Nucleus accumbens (tissue), 56 donors: ENCODE measurements around the gene TRABD2B.

Experiments
- DNase-seq, 56 donors: peaks; one replicate each; lab custom pipeline; 2025; lab: John Stamatoyannopoulos, UW

The TRABD2B gene

DNA sequence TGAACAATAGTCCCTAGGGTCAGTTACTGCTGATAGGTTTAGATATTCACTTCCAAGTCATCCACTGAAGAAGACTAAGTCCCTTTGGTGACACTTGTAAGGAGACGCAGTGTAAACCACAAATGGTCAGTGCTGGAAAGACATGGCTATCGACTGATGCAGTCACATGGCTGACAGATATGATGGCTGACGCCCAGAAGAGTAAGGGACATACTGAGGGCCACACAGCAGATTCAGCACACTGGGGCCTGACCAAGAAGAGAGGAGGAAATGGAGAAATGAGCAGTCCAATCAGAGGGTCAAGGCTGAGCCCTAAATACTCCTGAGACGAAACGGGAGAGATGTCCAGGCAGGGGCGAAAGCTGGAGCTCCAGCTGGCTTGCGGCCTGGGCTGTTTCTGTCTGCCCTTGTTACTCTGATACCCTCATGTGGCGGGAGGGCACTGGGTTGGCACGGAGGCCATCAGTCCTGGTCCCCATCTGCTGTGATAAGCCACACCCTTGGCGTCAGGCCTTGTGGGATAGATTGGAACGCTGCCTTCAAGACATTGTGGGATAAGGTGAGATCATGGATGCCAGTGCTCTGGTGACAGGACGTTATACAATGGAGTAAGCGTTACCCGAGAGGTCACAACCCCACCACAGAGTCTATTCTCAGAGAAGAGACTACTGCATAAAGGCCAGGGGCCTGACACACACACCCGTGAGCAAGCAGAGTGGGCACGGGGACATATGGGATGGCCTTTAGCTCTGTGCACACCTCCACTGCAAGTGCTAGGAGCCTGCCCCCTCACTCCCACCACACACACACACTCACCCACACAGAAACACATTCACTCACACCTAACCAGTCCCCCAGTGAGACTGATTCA is 158.4 kb downstream of the TRABD2B start:
- no peak for DNase-seq

DNA sequence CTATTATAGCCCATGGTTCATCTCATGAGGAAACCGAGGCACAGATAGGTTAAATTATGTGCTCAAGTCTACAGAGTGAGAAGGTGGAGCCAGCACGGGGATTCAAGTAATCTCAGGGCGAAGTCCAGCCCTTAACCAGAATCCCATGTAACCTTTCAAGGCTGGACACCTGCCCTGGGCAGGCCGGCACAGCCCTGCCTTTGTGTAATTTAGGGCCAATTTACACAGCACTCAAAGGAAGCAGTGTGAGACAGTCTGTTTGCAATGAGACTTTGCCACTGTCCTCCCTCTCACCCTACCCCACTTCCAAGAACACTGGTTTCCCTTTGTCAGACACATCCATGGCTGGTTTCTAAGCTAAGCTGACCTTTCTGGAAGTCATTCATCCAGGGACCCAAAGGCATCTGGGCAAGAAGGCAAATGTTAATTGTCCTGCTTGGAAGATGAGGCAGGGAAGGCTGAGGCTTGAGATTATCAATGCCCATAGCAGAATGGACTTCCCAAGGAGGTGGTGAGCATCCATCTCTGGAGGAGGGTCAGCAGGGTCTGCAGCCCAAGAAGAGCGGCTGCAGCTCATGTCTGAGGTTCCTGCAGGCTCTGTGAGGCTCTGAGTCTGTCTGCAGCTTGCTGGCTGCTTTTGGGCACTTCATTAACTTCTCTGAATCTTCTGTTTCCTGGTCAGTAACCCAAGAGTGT is 159.2 kb downstream of the TRABD2B start:
- no peak for DNase-seq

DNA sequence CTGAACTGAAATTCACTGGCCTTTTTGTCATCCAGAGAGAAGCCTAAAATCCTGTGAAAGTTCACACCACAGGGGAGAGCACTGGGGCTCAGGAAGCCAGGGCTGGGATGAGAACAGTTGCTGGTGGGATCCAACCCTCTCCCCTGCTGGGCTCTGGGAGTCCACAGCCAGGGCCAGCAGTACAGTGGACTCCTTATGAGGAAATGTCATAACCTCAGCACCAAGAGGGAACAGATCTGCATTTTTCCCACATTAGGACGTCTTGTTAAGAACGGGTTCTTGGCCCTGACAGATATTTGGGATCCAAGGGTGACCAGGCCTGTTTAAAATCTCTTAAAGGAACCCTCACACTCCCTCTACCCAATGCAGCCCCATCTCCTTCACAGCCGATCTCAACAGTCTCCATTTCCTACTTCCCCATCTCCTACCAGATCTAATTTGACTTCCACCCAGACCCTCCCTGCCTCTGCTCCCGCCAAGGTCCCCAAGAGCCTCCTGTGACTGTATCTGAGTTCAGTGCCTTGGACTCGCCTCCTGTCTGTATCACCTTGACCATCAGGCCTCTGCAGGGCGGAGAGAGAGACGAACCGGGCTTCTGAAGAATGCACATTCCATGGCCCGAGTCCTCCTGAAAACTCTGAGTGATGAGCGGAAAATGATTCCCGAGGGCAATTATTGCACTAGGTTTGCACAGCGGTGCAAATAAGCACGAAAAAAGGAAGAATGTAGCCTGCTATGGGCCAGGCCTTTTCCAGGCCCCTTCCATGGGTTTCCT is 159.9 kb downstream of the TRABD2B start:
- DNase-seq, result no peak

DNA sequence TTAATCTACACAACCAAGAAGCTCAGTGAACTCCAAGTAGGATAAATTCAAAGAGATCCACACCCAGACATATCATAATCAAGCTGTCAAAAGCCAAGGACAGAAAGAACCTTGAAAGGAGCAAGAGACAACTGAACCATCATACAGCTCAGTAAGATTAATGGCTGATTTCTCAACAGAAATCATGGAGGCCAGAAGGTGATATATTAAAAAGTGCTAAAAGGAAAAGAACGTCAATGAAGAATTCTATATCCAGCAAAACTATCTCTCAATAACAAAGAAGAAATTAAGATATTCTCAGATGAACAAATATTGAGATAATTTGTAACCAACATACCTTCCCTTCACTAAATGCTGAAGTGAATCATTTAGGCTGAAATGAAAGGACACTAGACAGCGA is 161.8 kb downstream of the TRABD2B start:
- DNase-seq, result no peak

DNA sequence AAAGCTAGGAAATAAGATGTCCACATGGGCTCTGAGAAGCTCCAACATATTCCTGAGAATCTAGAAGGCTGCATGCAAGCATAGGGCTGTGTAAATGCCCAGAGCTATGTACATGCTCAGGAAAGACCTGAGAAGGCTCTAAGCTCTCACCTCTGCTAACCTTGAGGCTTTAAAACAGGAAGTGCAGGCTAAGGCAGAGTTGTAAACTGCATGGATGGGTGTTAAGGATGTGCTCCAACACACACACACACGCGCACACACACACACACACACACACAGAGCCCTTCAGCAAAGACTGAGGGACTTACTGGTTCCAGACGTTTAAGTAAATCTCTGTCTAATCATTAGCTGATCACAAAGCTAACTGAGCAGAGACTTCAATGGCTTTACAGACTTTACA is 162.9 kb downstream of the TRABD2B start:
- no peak for DNase-seq

DNA sequence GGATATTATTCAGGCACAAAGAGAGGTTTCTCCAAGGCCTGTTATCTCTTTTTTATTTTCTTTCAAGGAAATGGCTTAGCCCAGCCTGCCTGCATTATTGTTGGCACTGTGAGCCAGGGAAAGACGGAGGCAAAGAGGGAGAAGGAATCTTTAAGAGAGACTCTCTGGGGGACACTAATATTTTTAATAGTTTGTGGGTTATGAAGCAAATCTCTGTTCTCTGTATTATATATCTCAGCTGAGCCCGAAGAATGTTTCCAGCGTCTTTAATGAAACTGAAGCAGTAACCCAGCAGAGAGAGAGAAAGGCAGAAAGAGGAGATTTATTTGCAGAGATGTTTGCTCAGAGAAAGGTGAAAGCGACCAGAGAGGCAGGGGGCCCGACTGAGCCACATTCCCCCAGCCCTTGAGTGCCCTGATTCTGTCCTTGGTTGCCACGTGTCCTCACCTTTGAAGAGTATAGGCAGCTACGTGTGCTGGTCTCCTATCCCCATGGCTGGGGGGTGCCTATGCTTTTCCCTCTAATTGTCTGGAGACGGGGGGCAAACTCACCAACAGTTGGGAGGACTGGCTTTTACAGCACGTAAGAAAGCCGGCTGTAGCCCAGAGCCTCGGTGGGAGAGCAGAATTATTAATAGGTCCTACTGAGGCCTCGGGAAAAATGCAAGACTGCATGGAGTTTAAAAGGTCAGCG is 166.4 kb downstream of the TRABD2B start:
- DNase-seq, result no peak

DNA sequence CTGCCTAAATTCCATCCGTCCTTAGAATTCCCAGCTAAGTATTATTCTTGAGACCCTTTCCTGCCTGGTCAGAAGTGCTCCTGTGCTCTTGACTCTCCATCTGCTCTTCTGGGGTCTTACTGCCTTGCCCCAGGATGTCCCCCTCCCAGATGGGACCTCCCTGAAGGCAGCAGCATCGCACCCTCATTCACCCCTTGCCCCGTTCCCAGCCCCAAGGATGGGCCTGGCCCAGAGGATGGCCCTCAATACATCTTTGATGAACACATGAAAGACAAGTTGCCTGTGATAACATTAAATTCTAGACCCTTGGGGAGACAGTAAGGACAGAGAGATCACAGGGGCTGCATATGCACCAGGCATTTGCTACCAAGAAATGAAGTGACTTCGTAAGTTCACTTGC is 167.2 kb downstream of the TRABD2B start:
- no peak for DNase-seq

DNA sequence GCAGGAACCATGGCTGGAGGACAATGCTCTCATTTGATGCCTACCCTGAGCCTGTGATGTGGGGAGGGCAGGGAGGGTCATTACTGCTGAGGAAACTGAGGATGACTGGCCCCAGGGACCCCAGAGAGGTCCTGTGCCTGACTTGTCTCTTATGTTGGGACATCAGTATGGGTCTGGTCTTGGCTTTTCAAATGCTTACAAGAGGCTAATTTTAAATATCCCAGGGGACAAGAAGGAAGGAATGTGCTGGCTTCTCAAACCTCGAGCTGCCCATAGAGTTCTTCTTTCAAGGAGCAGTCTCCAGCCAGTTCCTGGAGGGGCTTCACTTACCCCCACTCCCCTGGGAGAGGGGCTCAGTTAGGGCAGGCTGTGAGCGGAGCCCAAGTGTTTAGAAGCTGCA is 168.2 kb downstream of the TRABD2B start:
- no peak for DNase-seq

DNA sequence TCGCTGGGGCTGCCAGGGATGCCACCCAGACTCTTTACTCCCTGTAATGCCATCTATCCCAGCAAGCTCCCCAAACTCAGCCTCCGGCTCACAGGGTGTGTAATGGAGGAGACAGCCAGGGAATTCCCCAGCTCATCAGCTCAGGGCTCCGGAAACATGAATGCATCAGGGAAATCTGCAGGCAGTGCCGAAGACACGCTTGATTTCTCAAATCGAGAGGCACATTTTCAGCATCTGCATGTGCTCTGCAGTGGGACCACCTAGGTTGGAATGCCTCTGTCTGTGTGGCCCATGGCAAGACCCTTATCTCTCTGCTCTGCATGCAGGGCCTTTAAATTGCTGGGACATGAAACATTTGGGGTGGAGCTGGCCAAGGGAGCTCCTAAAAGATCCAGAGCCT is 170.1 kb downstream of the TRABD2B start:
- DNase-seq, result no peak

DNA sequence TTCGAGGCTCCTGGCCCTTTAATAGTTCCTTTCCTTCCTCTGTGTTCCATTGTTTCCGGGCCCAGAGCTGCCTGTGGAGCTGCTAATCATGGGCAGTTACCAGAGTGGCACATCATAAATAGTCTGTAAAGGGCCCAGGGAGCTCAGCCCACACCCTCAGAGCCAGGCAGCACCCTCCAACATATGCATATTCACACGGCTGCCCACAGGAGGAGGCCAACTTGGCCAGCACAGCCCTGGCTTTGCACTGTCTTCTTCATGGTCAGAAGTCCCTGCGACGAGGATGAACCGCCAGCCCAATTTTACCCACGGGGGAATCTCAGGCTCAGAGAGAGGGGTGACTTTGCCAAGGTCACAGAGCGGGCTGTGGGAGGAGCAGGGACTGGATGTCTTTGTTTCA is 172.5 kb downstream of the TRABD2B start:
- no peak for DNase-seq

DNA sequence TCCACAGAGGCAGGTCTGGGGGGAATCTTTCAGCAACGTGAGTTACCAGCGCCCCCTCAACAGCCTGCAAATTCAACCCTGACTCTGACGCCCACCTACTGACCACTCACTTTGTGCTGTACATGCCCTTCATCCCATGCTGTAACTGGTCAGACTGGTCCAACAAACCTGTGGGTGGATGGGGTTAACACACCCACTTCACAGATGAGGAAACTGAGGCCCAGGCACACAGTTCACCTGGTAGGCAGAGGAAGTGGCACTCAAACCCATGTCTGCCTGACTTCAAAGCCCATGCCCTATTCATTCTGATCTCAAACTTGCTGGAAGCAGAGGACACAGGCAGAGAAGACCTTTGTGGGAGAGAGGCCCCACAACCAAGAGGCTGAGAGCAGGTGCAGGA is 172.9 kb downstream of the TRABD2B start:
- no peak for DNase-seq

DNA sequence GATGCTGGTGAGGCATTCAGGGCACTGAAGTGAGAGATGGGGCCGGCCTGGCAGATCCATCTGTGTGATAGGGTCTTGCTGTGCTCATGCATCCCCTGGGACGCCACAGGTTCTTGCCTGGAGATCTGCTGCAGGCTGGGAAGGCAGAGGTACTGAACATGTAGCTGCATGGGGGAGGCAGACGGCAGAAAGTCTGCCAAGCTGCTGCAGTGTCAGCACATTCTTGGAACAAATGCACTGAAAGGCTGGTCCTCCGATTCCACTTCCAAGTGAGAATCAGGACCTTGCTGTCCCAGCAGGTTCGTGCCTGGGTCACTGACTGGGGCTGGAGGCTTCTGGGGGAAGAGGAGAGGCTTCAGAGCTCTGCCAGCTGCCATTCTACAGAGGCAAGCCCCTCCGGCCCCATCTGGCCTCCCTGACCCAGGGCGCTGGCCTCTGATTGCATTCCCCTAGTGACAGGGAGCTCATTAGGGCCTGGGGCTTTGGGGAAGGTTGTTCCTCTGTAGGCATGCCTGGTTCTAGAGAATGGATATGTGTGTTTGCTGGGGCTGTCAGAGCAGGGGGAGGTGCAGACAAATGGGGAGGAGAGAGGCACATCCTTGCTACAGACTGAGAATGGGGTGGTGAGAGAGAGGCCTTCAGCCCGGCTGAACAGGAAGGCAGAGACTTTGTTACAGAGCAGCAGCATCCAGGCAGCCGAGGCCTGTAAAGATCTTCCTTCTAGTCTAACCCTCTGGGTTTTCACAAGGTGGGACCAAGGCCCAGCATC is 174.0 kb downstream of the TRABD2B start:
- DNase-seq, result no peak

DNA sequence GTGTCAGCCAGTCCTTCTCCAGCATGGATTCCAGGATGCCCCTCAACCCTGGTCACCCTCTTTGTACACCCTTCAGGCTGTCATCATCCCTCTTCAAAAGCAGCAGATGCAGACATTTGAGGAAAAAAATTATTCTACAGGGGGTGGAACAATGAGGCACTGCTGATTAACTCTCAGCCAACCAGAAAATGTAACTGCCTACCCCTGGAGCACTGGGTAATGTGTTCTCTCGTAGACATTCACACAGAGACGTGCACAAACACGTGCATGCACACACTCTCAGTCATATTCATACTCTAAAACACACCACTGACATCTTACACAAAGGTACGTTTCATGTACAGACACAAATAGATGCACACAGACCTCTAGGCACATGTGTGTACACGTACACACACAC is 175.4 kb downstream of the TRABD2B start:
- DNase-seq, result no peak

DNA sequence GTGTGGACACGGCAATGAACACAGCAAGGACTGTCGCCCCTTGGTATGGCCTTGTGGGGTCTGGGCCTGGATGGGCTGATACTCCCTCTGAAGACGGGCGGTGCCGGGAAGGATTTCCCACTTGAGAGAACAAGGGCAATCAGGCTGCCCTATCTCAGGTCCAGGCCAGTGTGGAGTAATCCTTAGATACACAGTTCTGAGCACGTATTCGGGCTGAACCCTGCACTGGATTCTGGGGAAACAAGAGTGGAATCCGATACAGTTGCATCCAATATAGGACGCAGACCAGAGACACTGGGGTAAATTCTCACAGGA is 177.7 kb downstream of the TRABD2B start:
- DNase-seq, result no peak

DNA sequence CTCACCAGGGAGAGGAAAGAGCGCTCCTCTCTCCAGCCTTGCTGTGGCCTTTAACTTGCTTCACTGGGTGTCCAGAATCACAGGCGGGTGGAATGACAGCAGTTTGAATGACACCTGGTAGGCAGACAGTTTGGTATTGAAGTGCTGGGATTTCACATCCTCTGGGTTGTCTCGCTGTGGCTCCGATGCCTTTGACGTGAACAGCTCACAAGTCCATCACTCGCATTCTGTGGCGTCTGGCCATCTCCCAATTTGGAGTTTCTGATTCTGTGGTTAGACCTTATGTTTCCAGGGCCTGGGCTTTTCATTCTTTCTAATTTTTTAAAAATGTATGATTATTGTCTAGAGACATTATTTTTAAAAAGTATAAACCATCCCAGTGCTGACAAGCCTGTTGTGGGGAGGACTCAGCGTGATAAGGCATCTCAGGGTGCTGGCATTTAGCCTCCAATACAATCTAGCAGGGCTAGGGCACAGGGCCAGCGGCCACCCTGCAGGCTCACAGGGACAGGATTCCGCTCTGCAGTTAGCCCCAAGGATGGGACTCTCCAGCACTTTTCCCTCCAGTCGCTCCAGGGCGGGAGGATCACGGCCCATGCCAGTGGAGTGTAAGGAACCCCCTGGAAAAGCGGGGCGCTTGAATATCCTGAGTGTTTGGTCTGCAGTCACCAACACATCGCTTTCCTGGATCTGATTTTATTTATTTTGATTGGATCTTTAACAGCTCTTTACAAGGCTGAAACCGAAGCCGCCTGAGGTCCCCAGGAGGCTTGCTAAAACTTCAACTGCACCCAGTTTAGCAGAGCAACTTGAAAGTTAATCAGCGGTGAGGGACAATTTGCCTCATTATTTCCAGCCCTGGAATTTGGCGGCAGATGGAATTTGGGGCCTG is 178.3 kb downstream of the TRABD2B start:
- DNase-seq, result no peak

DNA sequence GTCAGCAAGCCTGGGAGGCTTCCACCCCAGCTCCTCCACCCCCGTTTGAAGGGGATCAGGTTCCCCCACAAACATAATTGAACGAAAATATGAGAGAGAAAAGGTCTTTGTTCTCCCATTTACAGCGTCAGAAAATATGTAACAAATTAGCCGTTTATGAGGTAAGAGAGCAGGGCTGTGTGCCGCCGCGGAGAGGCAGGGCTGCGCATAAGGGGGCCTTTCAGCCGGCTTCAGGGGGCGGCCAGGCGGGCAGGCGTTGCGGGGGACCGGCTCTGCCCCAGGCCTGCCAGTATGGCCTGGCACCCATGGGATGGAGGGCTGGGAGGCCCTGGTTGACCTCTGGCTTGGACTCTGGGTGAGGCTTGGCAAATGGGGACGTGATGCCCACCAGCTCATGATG is 179.3 kb downstream of the TRABD2B start:
- peak in 1 of 56 donors; percentile 6 for DNase-seq

DNA sequence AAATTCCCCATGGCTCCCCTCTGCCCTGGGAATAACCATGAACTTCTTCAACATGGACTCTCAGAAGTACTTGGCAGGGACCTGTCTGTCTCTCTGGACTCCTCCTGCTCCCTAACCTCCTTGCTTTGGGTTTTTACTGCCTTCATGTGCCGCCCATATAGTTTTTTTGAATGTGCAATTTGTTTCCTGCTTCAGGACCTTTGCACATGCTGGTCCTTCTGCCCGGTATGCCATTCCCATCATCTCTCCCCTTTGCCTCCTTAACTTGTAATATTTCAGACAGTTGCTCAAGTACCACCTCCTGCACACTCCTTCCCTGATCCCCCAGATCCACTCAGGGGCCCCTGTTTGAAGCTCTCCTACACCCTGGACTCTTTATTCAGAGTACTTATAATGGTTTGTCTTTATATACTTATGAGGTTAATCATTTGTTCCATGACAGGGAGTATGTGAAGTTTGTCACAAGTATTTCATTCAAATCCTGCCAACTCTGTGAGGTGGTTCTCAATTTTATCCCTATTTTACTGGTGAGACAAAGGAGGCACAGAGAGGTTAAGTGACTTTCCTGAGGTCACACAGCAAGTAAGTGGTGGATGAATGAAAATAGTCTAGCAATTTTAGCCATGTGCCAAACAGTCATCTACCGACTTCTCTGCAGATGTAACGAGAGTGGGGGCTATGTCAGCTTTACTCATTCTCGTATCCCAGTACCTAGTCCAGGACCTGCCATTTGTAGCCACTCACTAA is 180.7 kb downstream of the TRABD2B start:
- DNase-seq, result no peak

DNA sequence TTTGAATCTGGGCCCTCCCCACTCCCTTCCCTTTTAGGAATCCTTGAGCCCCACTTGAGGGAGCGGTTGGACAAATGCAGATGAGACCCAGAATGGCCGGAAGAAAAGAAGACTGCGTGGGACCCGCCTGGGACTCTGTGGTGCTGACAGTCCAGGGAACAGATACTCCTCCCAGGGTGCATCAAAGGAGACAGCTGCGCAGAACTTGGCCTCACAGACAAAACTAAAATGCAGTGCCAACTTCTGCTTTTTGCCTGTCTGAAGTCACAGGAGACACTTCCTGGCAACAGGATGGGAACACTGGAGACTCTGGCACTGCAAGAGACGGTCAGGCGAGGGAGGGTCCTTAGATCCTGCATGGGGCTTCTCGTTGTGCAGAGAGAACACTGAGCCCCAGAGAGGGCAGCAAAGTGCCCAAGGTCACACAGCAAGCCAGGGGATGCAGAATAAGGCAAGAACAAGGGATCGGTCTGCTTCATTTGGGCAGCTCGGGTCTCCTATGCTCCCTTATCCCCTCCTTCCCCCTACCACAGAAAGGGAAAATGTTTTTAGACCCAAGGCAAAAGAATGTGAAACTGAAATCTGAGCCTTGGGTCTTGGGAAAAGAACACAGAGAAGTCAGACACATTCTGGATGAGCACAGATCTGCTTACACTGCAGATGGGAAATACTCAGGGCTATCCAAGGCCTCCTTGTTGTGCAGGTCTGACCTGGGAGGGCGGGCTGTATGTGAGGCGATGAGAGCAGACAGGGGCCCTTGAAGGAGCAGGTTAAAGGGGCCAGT is 182.4 kb downstream of the TRABD2B start:
- DNase-seq, result no peak
